ENCODE measurements around the gene ENOX2.

DNA sequence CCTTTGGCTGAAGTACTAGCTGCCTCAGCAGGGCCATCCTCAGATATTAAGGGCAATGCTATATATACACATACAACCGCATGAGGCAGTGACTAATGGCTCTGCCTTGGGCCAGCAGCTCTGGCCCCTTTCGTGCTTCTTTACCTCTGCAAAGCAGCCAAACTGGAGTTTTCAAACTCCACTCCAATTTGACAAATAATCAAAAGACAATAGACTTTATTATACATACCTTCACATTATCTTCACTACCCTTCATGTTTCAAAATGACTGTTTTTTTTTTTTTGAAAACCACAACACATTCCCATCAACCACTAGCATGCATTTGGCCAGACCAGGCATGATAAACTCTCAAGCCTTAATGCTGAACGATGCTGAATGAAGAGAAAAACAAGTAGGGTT is 187.7 kb downstream of the ENOX2 start:
- TF ChIP-seq, protein P1, sequence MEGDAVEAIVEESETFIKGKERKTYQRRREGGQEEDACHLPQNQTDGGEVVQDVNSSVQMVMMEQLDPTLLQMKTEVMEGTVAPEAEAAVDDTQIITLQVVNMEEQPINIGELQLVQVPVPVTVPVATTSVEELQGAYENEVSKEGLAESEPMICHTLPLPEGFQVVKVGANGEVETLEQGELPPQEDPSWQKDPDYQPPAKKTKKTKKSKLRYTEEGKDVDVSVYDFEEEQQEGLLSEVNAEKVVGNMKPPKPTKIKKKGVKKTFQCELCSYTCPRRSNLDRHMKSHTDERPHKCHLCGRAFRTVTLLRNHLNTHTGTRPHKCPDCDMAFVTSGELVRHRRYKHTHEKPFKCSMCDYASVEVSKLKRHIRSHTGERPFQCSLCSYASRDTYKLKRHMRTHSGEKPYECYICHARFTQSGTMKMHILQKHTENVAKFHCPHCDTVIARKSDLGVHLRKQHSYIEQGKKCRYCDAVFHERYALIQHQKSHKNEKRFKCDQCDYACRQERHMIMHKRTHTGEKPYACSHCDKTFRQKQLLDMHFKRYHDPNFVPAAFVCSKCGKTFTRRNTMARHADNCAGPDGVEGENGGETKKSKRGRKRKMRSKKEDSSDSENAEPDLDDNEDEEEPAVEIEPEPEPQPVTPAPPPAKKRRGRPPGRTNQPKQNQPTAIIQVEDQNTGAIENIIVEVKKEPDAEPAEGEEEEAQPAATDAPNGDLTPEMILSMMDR (optimal IDR thresholded peaks at IDR 0.05 in 1 of 3, IDR thresholded peaks at IDR 0.05 in 1 of 3, conservative IDR thresholded peaks at IDR 0.05 in 1 of 3; ENCODE audit: extremely low read depth in 1 of 3, insufficient read depth in 2 of 3, low read length in 3 of 3): no peak
- no peak for TF ChIP-seq EZH2 (IDR thresholded peaks at IDR 0.05; ENCODE audit: low read length)
